Thyroid gland (tissue), 4 donors: ENCODE measurements around the gene SART3.

Experiments used
- CTCF ChIP-seq, 6 experiments: fragments of 200-600 bp in 3 of 6; fragments of 450-650 bp in 3 of 6; sonication (generic) in 3 of 6; IDR thresholded peaks; one replicate each; pipeline ENCODE4 v1.5.1; 2016 to 2019; ENCODE audit warnings: antibody characterized with exemption in 6 of 6, mild to moderate bottlenecking in 2 of 6, inconsistent platforms in 1 of 6, moderate library complexity in 1 of 6
- POLR2A ChIP-seq, 2 donors: fragments of 450-650 bp; IDR thresholded peaks; one replicate each; pipeline ENCODE4 v1.6.1; 2017; ENCODE audit warnings: antibody characterized with exemption in 2 of 2, mild to moderate bottlenecking in 2 of 2, moderate library complexity in 1 of 2

- TF ChIP-seq CTCF (IDR thresholded peaks at IDR 0.05): no peak
- no peak for TF ChIP-seq POLR2A (IDR thresholded peaks at IDR 0.05)
These were observed 31.3 kb upstream of the SART3 start for GRCh38 chr12:108592033-108592909.
